SK-N-SH (cell line): ENCODE measurements around the gene ABHD2. TPM values are rescaled to one million over a fixed set of nuclear protein-coding genes. Genes with fewer than 3 reads are reported as not detected.

Source experiments
- CTCF ChIA-PET: fragments of 300-600, 350-600 bp; formaldehyde crosslinking; extraction: SDS; loops from one replicate; lab custom pipeline; 2021; lab: Yijun Ruan, JAX
- POLR2A ChIA-PET: fragments of 350-600 bp; sonication (Branson Sonifier 250); formaldehyde crosslinking; extraction: SDS; loops from one replicate; lab custom pipeline; 2020; ENCODE audit warnings: antibody characterized with exemption, inconsistent platforms; lab: Yijun Ruan, JAX
- DNase-seq: peaks from one replicate; pipeline ENCODE4 v3.0.0; 2012
- H2AFZ ChIP-seq: fragments of 200-600 bp; sonication (generic); 2 replicates; pipeline ENCODE4 v1.8.1; 2016; ENCODE audit warnings: antibody characterized with exemption, mild to moderate bottlenecking, low read depth
- H3F3A ChIP-seq: fragments of 200-600 bp; sonication (generic); replicated peaks from 2 replicates; pipeline ENCODE3; 2016; ENCODE audit warnings: antibody characterized with exemption, mild to moderate bottlenecking; ENCODE audit not compliant: insufficient read depth
- H3K27ac ChIP-seq, 2 experiments: fragments of 200-500 bp in 1 of 2; fragments of 200-600 bp in 1 of 2; sonication (Bioruptor generic) in 1 of 2; sonication (generic), shearing (Covaris generic) in 1 of 2; 2 replicates each; pipeline versions ENCODE4 v1.5.1 to v1.6.1; 2014 to 2016; ENCODE audit warnings: low read depth in 2 of 2, inconsistent platforms in 1 of 2, low read length in 1 of 2, mild to moderate bottlenecking in 1 of 2, mixed read lengths in 1 of 2
- H3K27me3 ChIP-seq: fragments of 200-600 bp; sonication (generic), shearing (Covaris generic); 2 replicates; pipeline ENCODE4 v1.6.1; 2016; ENCODE audit warnings: mixed run types; ENCODE audit not compliant: insufficient read depth
- H3K36me3 ChIP-seq, 2 experiments: fragments of 200-500 bp in 1 of 2; fragments of 200-600 bp in 1 of 2; sonication (Bioruptor generic) in 1 of 2; sonication (generic) in 1 of 2; replicated peaks in 1 of 2; 2 replicates each; pipeline versions ENCODE3 to v1.5.1; 2014 to 2016; ENCODE audit warnings: low read length in 1 of 2, mild to moderate bottlenecking in 1 of 2; ENCODE audit not compliant: insufficient read depth in 2 of 2, control insufficient read depth in 1 of 2
- H3K4me1 ChIP-seq, 2 experiments: fragments of 200-500 bp in 1 of 2; fragments of 200-600 bp in 1 of 2; sonication (Bioruptor generic) in 1 of 2; sonication (generic), shearing (Covaris generic) in 1 of 2; 2 replicates each; pipeline versions ENCODE4 v1.5.1 to v1.6.1; 2014 to 2016; ENCODE audit warnings: low read depth in 1 of 2, low read length in 1 of 2, mixed run types in 1 of 2; ENCODE audit not compliant: insufficient read depth in 2 of 2, control insufficient read depth in 1 of 2
- H3K4me2 ChIP-seq: fragments of 200-600 bp; sonication (generic), shearing (Covaris generic); 2 replicates; pipeline ENCODE4 v1.6.1; 2017; ENCODE audit warnings: mixed run types
- H3K4me3 ChIP-seq, 2 experiments: fragments of 200-500 bp in 1 of 2; fragments of 200-600 bp in 1 of 2; sonication (Bioruptor generic) in 1 of 2; sonication (generic), shearing (Covaris generic) in 1 of 2; 2 replicates each; pipeline versions ENCODE4 v1.5.1 to v1.8.1; 2014 to 2016; ENCODE audit warnings: low read depth in 2 of 2, inconsistent platforms in 1 of 2, low read length in 1 of 2, mild to moderate bottlenecking in 1 of 2, mixed read lengths in 1 of 2, moderate library complexity in 1 of 2
- H3K79me2 ChIP-seq: fragments of 200-600 bp; sonication (generic); 2 replicates; pipeline ENCODE4 v1.8.1; 2017; ENCODE audit warnings: mild to moderate bottlenecking; ENCODE audit not compliant: insufficient read depth
- H3K9ac ChIP-seq: fragments of 200-600 bp; sonication (generic); 2 replicates; pipeline ENCODE4 v1.6.1; 2017; ENCODE audit warnings: mixed run types
- H3K9me2 ChIP-seq: fragments of 200-600 bp; sonication (generic); 2 replicates; pipeline ENCODE4 v1.6.1; 2017; ENCODE audit warnings: mixed run types
- H3K9me3 ChIP-seq: fragments of 200-600 bp; sonication (generic); 2 replicates; pipeline ENCODE4 v1.6.1; 2017; ENCODE audit warnings: mixed run types, mild to moderate bottlenecking, moderate library complexity
- H4K20me1 ChIP-seq: fragments of 200-600 bp; sonication (generic); 2 replicates; pipeline ENCODE4 v1.6.1; 2017; ENCODE audit warnings: mild to moderate bottlenecking, mixed run types; ENCODE audit not compliant: insufficient read depth
- CHD2 ChIP-seq: fragments of 150-350 bp; IDR thresholded peaks from 2 replicates; pipeline ENCODE4 v1.6.1; 2018; ENCODE audit warnings: low read length; ENCODE audit not compliant: partially characterized antibody
- EZH2phosphoT487 ChIP-seq: fragments of 200-600 bp; sonication (generic); IDR thresholded peaks from 2 replicates; pipeline ENCODE4 v1.6.1; 2017; ENCODE audit warnings: low read depth, mixed run types, mild to moderate bottlenecking, antibody characterized with exemption, moderate library complexity, borderline replicate concordance
- FOSL2 ChIP-seq: IDR thresholded peaks from 2 replicates; pipeline ENCODE4 v1.4.0; 2012; ENCODE audit warnings: low read depth, mild to moderate bottlenecking, moderate library complexity, borderline replicate concordance
- FOXM1 ChIP-seq: IDR thresholded peaks from 2 replicates; pipeline ENCODE4 v1.4.0; 2012; ENCODE audit warnings: low read depth, mild to moderate bottlenecking
- NFIC ChIP-seq: IDR thresholded peaks from 2 replicates; pipeline ENCODE4 v1.4.0; 2012; ENCODE audit warnings: borderline replicate concordance
- RCOR1 ChIP-seq: fragments of 150-350 bp; IDR thresholded peaks from 2 replicates; pipeline ENCODE4 v1.6.1; 2017; ENCODE audit warnings: antibody characterized with exemption, low read length
- RXRA ChIP-seq: IDR thresholded peaks from 2 replicates; pipeline ENCODE4 v1.4.0; 2012; ENCODE audit warnings: low read depth, mild to moderate bottlenecking, borderline replicate concordance
- TAF1 ChIP-seq: IDR thresholded peaks from 2 replicates; pipeline ENCODE4 v1.6.1; 2012; ENCODE audit warnings: low read depth, mild to moderate bottlenecking, low read length, moderate library complexity, borderline replicate concordance
- TCF12 ChIP-seq: IDR thresholded peaks from 2 replicates; pipeline ENCODE4 v1.4.0; 2012
- WGBS: methylation state at CpG from one replicate; pipeline ENCODE4 v1.1.6; 2017; ENCODE audit warnings: low lambda C conversion rate; 5-methylcytosine and 5-hydroxymethylcytosine counted together
- polyA plus RNA-seq, 3 experiments: library from polyadenylated mRNA; depleted of rRNA; stranded (reverse); fragments of >200 nt; gene quantifications; 2 replicates each; pipeline ENCODE4 v1.2.3, GENCODE V29; 2012
- TF ChIP-seq, protein P1 (sequence below): IDR thresholded peaks from 2 replicates; pipeline ENCODE4 v1.4.0; 2012; ENCODE audit warnings: low read depth, borderline replicate concordance
- TF ChIP-seq, protein P2 (sequence below): IDR thresholded peaks from 2 replicates; pipeline ENCODE4 v1.6.1; 2012; ENCODE audit warnings: mild to moderate bottlenecking, low read depth, low read length, moderate library complexity
- TF ChIP-seq, protein P3 (sequence below): fragments of 150-350 bp; IDR thresholded peaks from 2 replicates; pipeline ENCODE4 v1.6.1; 2016; ENCODE audit warnings: mild to moderate bottlenecking, low read depth, low read length
- TF ChIP-seq, protein P4 (sequence below): IDR thresholded peaks from 2 replicates; pipeline ENCODE4; 2012

ABHD2 gene
- polyA plus RNA-seq, 1 of the 3 experiments (the other 2 are of a cell fraction) = 19.2 TPM

DNA sequence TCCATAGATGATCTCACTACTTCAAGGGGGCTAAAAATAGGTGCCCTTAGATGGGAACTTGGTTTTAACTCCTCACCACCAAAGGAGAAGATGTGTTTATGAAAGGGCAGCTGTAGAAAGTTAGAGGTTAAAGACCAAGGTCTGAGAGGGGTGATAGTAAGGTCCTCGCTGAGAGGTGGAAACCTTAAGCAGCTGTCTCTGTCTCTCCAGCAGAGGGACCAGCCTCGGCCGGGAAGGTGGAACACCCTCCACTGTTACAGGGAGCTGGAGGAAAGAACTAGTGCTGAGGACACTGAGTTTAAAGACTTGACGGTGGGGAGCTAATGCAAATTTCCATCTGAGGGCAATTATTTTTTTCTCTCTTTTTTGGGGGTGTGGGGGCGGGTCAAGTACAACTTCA is 142.0 kb downstream of the ABHD2 start:
- H3K27me3 ChIP-seq = peaks cover 4% of the 10 kb centered on the region; the same call in 1 of the 2 replicates
- no peak for TF ChIP-seq TCF12
- no peak for TF ChIP-seq FOXM1
- TF ChIP-seq, protein P1, sequence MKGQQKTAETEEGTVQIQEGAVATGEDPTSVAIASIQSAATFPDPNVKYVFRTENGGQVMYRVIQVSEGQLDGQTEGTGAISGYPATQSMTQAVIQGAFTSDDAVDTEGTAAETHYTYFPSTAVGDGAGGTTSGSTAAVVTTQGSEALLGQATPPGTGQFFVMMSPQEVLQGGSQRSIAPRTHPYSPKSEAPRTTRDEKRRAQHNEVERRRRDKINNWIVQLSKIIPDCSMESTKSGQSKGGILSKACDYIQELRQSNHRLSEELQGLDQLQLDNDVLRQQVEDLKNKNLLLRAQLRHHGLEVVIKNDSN = no peak
- no peak for TF ChIP-seq RCOR1
- TF ChIP-seq, protein P2, sequence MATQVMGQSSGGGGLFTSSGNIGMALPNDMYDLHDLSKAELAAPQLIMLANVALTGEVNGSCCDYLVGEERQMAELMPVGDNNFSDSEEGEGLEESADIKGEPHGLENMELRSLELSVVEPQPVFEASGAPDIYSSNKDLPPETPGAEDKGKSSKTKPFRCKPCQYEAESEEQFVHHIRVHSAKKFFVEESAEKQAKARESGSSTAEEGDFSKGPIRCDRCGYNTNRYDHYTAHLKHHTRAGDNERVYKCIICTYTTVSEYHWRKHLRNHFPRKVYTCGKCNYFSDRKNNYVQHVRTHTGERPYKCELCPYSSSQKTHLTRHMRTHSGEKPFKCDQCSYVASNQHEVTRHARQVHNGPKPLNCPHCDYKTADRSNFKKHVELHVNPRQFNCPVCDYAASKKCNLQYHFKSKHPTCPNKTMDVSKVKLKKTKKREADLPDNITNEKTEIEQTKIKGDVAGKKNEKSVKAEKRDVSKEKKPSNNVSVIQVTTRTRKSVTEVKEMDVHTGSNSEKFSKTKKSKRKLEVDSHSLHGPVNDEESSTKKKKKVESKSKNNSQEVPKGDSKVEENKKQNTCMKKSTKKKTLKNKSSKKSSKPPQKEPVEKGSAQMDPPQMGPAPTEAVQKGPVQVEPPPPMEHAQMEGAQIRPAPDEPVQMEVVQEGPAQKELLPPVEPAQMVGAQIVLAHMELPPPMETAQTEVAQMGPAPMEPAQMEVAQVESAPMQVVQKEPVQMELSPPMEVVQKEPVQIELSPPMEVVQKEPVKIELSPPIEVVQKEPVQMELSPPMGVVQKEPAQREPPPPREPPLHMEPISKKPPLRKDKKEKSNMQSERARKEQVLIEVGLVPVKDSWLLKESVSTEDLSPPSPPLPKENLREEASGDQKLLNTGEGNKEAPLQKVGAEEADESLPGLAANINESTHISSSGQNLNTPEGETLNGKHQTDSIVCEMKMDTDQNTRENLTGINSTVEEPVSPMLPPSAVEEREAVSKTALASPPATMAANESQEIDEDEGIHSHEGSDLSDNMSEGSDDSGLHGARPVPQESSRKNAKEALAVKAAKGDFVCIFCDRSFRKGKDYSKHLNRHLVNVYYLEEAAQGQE = no peak
- TF ChIP-seq, protein P3, sequence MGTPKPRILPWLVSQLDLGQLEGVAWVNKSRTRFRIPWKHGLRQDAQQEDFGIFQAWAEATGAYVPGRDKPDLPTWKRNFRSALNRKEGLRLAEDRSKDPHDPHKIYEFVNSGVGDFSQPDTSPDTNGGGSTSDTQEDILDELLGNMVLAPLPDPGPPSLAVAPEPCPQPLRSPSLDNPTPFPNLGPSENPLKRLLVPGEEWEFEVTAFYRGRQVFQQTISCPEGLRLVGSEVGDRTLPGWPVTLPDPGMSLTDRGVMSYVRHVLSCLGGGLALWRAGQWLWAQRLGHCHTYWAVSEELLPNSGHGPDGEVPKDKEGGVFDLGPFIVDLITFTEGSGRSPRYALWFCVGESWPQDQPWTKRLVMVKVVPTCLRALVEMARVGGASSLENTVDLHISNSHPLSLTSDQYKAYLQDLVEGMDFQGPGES = no peak
- no peak for TF ChIP-seq FOSL2
- no peak for TF ChIP-seq EZH2phosphoT487
- no peak for TF ChIP-seq TAF1
- no peak for TF ChIP-seq RXRA
- no peak for TF ChIP-seq NFIC
- TF ChIP-seq, all 33 proteins: peak for 0
- no peaks in the 10 kb centered on the region for H3K36me3 ChIP-seq
- no peak for DNase-seq
- POLR2A ChIA-PET = no interaction called here
- no peaks in the 10 kb centered on the region for H3K79me2 ChIP-seq
- 54% methylated on average over 5 of the region's 5 CpGs for WGBS
- H3K9me3 ChIP-seq = no peaks in the 10 kb centered on the region
- CTCF ChIA-PET = interaction anchor here (1.1 to 1.5 kb wide), 2 partner anchors 24 to 200 kb away, joined by 3 to 12 read pairs; no protein-coding TSS in a partner anchor
- no peaks in the 10 kb centered on the region for H3K9me2 ChIP-seq
- H4K20me1 ChIP-seq = no peaks in the 10 kb centered on the region
- H3K9ac ChIP-seq = no peak overlapping the region
- no peaks in the 10 kb centered on the region for H3F3A ChIP-seq
- no peaks in the 10 kb centered on the region for H3K4me1 ChIP-seq
- H3K4me2 ChIP-seq = no peak overlapping the region
- H3K4me3 ChIP-seq = no peak overlapping the region
- H2AFZ ChIP-seq = no peak overlapping the region
- no peak overlapping the region for H3K27ac ChIP-seq

DNA sequence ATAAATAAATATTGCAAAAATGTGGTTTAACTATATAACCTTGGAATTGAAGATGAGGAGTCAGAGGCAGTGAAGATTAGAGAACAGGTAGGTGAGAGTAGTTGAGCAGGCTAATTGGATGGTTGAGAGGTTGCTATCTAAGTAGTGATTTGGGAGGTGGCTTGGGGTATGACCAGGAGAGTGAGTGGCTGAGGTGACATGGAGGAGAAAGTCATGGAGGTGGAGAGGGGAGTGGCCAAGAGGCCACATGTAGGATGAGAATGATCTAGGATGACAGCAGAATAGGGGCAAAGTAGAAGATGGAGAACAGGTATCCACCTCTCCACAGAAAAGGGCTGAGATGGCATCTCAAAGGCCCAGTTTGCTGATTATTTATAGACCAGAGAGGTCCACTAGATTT is 143.6 kb downstream of the ABHD2 start:
- no peak for TF ChIP-seq TAF1
- TF ChIP-seq, protein P3 = no peak
- TF ChIP-seq, protein P4, sequence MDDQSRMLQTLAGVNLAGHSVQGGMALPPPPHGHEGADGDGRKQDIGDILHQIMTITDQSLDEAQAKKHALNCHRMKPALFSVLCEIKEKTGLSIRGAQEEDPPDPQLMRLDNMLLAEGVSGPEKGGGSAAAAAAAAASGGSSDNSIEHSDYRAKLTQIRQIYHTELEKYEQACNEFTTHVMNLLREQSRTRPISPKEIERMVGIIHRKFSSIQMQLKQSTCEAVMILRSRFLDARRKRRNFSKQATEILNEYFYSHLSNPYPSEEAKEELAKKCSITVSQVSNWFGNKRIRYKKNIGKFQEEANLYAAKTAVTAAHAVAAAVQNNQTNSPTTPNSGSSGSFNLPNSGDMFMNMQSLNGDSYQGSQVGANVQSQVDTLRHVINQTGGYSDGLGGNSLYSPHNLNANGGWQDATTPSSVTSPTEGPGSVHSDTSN = no peak
- no peak for TF ChIP-seq RCOR1
- TF ChIP-seq, protein P1 = no peak
- no peak for TF ChIP-seq CHD2
- ChIA-PET POLR2A (no interaction called here), CTCF (interaction anchor here (1.0 kb wide), 1 partner anchor 175 kb away, joined by 3 read pairs; no protein-coding TSS in a partner anchor)
- Histone ChIP-seq H3K9ac (no peak overlapping the region), H3K9me3 (no peaks in the 10 kb centered on the region), H4K20me1 (no peaks in the 10 kb centered on the region), H3K27ac (no peak overlapping the region), H3K36me3 (no peaks in the 10 kb centered on the region), H3K9me2 (no peaks in the 10 kb centered on the region), H3K4me2 (no peak overlapping the region), H3K27me3 (peaks cover 11% of the 10 kb centered on the region; the same call in 1 of the 2 replicates), H2AFZ (no peak overlapping the region), H3K4me1 (no peaks in the 10 kb centered on the region), H3K79me2 (no peaks in the 10 kb centered on the region), H3F3A (no peaks in the 10 kb centered on the region), H3K4me3 (no peak overlapping the region)
- no peak for DNase-seq
